Uterus (tissue), 2 donors: ENCODE data around the gene KRTAP4-4.
"Not testable (repeated sequence)": the region's sequence is repeated elsewhere in the genome, so short reads cannot be mapped to it uniquely, and the experiment has no call there.

Experiments used
- POLR2A ChIP-seq, 2 donors: fragments of 450-650 bp; IDR thresholded peaks; one replicate each; pipeline ENCODE4 v1.6.1; 2016; ENCODE audit warnings: antibody characterized with exemption in 2 of 2, mild to moderate bottlenecking in 1 of 2, moderate library complexity in 1 of 2
- TF ChIP-seq, protein P1 (sequence below), 4 experiments: fragments of 200-600 bp in 2 of 4; fragments of 450-650 bp in 2 of 4; sonication (generic) in 2 of 4; IDR thresholded peaks; one replicate each; pipeline ENCODE4 v1.5.1; 2016 to 2019; ENCODE audit warnings: antibody characterized with exemption in 4 of 4, mild to moderate bottlenecking in 2 of 4, moderate library complexity in 1 of 4

DNA sequence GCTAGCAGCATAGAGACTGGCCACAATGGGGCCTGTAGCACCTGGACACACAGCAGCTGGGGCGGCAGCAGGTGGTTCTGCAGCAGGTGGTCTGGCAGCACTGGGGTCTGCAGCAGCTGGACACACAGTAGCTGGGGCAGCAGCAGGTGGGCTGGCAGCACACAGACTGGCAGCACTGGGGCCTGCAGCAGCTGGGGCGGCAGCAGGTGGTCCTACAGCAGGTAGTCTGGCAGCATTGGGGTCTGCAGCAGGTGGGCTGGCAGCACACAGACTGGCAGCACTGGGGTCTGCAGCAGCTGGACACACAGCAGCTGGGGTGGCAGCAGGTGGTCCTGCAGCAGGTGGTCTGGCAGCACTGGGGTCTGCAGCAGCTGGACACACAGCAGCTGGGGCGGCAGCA lies 358 bp downstream of the KRTAP4-4 start:
- TF ChIP-seq, protein P1, sequence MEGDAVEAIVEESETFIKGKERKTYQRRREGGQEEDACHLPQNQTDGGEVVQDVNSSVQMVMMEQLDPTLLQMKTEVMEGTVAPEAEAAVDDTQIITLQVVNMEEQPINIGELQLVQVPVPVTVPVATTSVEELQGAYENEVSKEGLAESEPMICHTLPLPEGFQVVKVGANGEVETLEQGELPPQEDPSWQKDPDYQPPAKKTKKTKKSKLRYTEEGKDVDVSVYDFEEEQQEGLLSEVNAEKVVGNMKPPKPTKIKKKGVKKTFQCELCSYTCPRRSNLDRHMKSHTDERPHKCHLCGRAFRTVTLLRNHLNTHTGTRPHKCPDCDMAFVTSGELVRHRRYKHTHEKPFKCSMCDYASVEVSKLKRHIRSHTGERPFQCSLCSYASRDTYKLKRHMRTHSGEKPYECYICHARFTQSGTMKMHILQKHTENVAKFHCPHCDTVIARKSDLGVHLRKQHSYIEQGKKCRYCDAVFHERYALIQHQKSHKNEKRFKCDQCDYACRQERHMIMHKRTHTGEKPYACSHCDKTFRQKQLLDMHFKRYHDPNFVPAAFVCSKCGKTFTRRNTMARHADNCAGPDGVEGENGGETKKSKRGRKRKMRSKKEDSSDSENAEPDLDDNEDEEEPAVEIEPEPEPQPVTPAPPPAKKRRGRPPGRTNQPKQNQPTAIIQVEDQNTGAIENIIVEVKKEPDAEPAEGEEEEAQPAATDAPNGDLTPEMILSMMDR (IDR thresholded peaks at IDR 0.05): not testable (repeated sequence)
- not testable (repeated sequence) for TF ChIP-seq POLR2A (IDR thresholded peaks at IDR 0.05)
